Stimulated activated CD8-positive, alpha-beta memory T cell treated with anti-CD3 and anti-CD28 coated beads, Interleukin-2, amount 100 ng/mL, for 48 hours (primary cell): ENCODE results near the gene LBHD2.

ENCODE experiments used
- DNase-seq, 2 donors: peaks; one replicate each; pipeline ENCODE4 v3.0.0-alpha.2; 2020; ENCODE audit warnings: low read depth in 2 of 2

The LBHD2 gene

DNA sequence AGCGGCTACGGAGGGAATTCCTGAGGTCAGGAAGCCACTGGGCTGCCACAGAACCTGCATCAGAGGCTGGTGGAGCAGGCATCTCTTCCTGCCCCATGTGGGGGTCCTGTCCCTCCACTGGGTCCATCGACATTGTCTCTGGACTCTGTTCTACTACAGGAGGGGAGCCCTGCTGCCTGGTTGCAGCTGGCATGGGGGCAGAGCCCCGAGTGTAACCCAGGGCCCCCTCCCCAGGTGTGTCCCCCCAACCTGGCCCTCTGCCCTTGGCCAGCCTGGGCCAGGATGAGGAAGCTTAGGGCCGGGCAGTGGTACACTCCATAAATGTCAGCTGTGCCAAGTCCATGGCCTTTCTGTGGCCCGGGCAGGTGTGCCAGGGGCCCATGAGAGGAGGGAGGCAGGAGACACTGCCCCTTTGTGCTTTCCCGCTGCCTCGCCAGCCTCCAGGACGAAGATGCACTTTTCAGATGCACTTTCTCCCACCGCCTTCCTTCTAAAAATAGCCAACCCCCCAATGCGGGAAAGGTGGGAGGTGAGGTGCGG, 6.5 kb downstream of the LBHD2 start:
- no peak for DNase-seq

DNA sequence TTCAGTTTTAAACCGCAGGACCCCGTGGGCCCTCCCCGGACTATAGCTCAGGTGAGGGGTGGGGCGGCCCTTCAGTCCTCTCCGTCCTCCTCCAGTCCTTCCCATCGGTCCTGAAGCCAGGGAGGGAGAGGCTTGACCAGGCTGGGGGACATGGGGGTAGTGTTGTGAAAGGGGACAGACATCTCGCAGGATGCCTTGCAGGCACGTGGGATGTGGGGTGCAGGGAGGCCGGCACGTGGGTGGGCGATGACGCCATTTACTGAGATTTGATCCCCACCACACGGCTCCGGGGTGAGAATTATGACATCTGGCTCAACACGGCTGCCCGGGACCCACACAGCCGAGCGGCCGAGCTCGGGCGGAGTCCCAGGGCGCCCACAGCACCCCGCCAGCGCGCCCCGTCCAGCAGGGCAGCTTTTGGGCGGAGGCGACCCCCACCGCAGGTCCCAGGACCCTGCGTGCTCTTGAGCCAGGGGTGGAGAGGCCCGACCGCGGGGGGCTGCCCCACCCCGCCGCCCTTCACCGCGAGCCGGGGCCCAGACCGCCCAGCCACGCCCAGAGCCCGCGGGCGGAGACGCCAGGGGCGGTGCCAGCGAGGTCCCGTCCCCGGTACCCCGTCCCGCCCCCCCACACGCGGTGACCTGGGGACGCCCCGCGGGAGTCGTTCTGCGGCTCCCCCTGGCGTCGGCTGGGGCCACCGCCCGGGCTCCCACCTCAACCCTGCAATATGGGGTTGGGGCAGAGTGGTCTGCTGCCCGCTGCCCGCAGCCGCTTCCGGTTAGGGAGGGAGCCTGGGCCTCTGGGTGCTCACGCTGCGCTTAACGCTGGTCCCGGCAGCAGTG, 7.3 kb downstream of the LBHD2 start:
- peak; percentile 67 to 69 for DNase-seq

DNA sequence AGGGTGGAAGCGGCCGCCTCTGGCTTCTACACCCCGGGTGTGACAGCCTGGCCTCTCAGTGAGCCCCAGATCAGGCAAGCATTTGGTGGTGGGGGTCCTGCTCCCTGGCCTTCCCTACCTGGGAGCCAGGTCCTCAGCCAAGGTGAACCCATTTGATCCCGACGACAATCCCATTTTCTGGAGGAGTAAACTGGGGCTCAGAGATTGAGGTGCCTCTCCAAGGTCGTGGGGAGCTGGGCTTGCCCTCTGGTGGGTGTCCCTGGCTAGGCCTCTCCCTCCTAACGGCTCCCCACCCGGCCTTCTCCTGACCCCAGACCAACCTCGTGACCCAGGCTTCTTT, 7.8 kb downstream of the LBHD2 start:
- DNase-seq = no peak

DNA sequence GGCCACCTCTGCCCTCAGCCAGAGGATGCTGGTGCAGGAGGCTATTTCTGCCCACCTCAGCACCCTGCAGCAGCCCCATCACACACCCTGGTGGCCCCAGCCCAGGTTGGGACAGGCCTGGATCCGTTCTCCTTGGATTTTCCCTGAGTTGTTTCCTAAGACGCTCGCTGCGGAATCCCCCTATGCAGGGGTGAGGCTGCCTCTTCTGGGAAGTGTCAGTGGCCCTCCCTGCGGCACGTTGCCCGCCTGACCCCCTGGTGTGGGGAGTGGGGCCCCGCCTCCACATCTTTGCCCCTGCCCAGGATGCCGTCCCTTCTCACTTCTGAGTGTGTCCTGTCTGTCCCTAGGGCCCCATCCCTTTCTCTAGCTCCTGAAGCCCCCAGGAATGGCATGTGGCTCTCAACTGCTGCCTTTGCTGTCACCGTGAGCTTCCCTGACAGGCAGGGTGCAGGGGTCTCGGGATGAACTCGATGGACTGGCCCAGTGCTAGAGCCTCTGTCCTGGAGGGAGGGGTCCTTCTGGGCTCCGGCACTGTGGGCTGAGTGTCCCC, 9.9 kb downstream of the LBHD2 start:
- no peak for DNase-seq

DNA sequence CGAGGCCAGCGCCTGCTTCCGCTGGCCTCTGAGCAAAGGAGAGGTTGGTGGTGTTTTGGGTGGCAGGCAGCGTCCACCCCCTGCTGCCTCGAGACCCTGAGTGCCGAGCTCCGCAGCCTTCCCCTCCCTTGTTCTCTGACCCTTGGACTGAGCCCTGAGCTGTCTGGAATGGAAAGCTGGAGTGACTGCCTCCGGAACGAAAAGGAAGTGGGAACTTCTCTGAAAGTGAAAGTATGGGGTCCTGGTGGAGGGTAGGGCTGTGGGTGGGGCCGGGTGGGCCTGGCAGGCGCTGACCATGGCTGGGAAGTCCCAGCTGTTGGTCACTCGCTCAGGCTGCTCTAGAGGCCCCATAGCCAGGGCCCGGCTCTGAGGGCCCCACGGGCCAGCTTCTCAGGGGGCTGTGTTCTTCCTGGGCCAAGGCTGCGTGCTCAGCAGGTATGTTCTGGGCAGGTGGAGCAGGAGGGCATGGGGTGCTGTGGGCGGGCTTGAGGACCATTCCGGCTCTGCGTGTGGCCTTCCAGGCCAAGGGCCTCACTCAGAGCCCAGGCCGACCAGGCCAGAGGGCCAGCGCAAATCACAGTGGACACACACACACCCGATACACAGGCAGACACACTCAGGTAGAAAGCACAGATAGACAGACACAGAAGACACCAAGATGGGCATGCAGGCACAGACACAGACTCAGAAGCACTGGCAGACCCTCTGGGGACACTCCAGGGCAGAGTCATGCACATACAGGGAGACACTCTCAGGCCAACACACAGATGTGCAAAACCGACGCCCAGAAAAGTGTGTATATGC, 10.6 kb downstream of the LBHD2 start, which contains the start of gene EXOC3L4:
EXOC3L4 (plus strand) TSS at position 320 of the 804 bp plus-strand sequence. CDS start 5,495 bp downstream, outside the sequence.
- DNase-seq = no peak

DNA sequence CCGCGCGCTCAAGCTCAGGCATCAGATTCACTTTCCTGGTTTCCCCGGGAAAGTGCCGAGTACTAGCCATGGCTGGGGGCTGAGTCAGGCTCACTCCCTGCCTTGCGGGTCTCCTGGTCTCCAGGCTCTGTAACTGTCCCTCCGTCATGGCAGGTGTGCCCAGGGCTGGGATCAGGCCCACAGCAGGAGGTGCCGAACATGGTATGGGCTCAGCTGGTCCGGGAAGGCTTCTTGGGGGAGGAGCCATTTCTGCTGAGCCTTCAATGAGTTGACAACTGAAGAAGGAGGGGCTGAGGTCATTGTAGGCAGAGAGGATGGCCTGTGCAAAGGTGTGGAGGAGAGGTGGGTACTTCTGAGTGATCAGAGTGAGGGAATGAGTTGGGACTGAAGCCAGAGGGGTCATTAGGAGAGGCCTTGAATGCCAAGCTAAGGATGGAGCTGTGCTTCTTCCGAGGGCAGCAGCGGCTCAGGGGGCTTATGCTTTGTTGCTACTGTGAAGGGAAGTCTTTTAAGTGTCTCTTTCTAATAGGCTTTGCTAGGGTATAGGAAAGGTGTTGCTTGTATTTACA, 11.3 kb downstream of the LBHD2 start:
- DNase-seq = no peak

DNA sequence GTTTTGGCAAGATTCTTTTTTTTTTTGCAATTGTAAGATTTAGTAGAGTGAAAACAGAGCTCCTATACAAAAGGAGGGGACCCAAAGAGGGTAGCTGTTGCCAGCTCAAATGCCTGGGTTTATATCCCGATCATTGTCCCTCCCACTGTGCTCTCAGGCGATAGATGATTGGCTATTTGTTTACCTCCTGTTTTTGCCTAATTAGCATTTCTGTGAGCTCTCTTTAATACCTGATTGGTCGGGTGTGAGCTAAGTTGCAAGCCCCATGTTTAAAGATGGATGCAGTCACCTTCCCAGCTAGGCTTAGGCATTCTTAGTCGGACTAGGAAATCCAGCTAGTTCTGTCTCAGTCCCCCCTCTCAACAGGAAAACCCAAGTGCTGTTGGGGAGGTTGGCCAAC, 12.4 kb downstream of the LBHD2 start:
- DNase-seq = no peak

DNA sequence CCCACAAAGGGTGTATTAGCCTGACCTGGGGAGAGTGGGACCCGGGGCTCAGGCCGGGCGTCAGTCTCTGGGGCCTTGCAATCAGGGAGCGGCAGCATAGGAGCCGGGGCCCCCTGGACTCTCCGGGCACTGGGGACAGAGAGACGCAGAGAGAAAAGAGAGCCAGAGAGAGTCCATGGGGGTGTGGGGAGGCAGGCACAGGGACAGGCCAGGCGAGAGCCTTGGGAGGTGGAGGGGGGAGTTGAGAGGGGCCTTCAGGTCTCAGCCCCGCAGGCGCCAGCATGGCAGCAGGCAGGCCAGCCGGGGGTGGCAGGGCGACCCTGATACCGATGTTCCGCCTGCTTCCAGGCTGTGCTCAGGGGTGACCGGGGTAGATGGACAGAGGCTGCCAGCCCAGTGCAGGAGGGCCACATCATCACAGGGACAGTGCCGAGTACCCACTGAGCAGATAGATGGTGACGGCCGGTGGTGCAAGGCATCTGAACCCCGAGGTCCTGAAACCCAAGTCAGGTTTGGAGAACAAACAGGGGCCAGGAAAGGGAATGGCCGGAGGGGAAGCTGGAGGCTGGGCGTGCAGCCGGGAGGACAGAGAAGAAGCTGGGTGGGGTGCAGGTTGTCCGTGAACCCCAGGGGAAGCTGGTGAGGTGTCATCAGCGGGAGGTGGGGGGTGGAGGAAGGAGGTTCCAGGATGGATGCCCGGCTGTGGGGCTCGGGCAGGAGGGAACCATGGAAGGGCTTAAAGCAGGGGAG, 13.4 kb downstream of the LBHD2 start:
- no peak for DNase-seq

DNA sequence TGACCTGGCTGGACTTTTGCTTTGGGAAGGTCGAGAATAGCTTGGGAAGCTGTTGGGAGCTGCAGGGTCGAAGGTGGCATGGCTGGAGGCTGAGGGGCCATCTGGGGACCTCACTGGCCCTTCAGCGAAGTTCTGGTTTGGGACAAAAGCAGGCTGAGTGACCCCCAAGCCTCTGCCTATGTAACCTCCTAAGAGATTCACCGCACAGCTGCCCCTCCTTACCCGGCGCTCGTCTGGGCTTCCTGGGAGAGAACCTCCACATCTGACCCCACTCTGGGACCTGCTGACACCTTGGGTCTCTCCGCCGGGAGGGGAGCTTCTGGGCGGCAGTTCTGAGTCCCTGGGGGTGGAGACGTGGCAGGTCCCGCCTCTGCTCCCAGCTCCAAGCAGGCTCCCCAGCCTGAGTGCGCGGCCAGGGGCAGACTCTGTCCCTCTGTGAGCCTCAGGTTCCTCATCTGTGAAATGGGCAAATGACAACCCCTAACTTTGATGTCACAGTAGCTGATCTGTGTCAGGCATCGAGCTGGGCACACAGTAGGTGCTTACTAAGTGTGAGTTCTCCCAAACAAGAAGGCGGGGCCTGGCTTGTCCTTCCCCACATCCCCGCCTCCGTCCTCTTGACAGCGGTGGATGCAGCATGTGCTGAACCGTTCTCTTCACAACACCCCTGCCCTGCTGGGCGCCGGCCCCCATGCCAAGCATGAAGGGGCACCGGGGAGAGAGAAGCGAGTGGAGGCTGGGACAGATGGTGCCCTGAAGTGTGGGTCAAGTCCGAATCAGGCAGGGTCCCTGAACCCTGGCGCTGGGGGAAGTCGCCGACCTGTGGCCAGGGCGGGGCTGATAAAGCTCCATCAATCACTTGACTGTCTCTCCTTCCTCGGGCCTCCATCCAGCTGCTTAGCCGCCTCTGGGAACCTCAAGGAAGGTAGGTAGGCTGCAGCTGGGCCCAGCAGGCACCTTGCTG, 14.3 kb downstream of the LBHD2 start:
- DNase-seq = no peak

DNA sequence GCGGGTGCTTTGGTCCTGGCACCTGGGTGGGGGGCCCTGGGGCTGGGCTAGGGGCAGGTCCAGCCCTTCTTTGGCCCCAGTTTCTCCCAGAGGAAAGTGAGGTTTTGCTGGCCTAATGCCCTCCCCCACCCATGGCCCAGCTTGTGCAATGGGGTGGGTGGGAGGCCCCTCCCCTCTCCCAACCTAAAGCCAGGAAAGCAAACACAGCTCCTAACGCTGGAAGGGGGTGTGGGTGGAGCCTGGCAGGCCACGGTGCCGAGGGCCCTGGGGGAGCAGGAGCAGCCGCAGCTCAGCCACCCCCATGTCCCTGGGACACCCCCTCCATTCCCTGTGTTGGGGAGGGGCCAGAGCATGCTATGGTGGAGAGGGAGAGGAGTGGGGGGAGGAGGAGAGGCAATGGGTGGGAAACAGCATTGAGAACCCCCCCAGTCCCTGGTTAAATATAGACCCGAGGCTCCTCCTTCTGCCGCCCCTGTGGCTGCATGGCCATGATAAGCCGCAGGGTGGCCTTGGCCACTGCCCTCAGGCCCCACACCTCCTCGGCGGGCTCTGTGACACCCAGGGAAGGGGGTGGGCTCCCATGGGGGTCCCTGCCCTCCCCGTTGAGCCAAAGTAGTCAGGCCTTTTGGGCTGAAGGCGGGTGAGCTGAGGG, 15.2 kb downstream of the LBHD2 start:
- DNase-seq = no peak

DNA sequence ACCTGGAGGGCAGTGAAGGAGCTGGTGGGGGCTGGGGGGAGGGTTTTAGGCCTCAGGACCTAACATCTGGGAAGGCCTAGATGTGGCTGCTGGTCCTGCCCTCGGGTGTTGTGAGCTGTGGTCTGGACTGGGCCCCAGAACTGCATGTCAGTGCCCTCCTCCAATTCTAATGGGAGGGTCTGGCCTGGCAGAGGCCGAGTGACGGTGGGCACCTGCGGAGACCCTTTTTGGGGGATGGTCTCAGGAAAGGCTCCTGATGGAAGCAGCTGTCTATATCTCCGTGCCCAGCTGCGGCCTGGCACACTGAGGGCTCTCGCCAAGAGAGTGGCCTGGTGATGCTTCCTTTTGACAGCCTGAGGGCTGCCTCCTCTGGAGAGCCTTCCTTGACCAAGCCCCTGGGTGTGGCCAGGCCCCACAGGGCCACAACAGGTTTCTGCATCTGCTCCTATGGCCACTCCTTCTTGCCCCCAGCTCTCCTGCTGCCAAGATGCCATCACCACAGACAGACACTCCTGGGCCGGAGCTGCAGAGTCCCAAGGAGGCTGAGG, 15.8 kb downstream of the LBHD2 start:
- no peak for DNase-seq

DNA sequence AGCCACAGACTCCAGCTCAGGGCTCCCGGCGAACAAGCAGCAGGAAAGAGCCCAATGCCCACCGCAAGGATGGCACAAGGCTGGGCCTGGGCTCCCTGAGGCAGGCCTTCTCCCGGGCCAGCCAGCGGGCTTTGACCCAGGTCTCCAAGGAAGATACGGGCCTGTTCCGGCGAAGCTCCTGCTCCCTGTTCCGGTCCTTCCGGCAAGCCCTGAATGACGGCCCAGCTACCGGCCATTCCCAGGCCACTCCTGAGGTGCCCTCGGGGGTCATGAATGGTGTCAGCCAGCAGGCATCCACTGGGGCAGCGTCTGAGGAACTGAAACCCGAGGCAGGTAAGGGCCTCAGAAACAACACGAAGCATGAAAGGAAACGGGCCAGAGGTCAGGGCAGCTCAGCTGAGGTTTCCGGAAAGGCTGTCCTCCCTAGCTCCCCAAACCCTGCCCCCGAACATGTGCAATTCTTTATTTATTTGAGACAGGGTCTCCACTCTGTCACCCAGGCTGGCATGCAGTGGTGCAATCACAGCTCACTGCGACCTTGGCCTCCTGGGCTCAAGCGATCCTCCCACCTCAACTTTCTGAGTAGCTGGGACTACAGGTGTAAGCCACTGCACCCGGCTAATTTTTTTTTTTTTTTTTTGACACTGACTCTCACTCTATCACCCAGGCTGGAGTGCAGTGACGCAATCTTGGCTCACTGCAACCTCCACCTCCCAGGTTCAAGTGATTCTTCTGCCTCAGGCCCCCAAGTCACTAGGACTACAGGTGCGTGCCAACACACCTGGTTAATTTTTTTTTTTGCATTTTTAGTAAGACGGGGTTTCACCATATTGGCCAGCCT, 16.5 kb downstream of the LBHD2 start:
- no peak for DNase-seq

DNA sequence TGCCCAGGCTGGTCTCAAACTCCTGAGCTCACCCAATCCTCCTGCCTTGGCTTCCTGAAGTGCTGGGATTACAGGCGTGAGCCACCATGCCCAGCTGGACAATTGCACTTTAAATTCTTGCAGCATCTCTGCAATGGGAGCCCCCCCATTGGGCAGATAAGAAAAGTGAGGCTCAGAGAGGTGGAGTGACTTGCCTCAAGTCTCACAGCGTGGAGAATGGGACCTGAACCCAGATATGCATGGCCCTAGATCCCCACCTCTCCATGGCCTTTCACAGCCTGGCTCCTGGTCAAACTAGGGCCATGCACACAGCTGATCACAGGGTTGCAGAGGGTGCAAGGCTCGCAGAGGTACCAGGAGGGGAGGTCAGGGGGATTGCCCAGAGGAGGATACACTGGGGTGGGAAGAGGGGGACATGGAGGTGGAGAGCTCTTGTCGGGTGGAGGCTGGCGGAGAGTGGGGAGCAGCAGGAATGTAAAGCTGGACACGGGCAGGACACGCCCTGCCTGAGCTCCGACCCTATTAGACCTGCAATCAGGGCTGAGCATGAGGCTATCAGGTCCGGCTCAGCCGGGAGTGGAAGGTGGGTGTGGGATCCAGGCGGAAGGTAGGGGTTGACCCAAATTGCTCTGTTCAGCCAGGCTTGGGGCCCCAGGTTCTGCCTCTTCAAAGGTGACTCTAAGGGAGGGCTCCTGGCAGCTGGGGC, 17.4 kb downstream of the LBHD2 start:
- DNase-seq = no peak

DNA sequence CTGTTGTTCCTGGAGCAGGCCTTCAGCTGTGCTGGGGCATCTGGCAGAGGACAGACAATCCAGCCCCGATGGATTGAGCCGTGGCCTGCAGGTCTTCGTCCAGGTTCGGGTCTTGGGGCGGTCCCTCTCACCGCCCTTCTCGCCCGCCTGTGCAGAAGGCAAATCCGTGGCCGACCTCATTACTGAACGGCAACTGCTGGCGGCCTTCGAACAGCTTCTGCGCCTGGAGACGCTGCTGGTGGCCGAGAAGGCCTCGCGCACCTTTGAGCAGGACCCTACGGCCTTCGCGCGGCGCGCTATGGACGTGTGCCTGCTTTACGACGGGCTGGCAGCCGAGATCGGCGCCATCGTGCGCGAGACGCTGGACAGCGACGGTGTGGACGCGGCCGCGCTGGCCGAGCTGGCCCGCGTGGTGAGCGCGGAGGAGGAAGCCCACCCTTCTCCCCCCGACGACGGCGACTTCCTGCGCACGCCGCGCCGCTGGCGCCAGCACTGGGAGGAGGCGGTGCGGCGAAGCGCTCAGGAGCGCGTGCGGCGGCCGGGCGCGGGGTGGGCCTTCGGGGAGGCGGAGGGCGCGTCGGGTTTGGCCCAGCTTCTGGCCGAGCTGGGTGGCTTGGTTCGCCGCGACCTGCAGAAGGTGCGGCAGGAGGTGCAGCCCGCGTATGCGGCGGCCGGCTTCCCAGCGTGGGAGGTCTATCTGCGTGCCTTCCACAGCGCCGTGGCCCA, 18.1 kb downstream of the LBHD2 start:
- DNase-seq = no peak

DNA sequence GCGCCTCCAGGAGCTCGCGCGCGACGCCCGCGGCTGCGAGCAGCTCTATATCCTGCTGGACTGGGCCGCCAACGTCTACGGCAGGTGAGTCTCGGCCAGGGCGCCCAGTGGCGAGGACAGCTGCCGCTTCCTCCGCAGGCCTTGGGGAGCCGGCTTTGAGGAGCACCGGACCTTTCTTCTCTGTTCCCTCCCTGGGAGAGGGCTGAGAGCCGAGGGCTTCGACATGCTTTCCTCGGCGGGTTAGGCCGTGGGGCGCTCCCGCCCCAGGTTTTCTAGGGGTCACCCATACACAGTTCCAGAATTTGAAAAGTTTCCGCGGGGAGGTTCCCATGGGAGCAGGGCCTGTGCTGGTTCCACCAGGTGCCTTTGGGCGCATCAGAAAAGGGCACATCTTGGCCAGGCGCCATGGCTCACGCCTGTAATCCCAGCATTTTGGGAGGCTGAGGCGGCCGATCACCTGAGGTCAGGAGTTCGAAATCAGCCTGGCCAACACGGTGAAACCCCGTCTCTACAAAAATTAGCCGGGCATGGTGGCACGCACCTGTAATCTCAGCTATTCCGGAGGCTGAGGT, 18.8 kb downstream of the LBHD2 start:
- DNase-seq = no peak

DNA sequence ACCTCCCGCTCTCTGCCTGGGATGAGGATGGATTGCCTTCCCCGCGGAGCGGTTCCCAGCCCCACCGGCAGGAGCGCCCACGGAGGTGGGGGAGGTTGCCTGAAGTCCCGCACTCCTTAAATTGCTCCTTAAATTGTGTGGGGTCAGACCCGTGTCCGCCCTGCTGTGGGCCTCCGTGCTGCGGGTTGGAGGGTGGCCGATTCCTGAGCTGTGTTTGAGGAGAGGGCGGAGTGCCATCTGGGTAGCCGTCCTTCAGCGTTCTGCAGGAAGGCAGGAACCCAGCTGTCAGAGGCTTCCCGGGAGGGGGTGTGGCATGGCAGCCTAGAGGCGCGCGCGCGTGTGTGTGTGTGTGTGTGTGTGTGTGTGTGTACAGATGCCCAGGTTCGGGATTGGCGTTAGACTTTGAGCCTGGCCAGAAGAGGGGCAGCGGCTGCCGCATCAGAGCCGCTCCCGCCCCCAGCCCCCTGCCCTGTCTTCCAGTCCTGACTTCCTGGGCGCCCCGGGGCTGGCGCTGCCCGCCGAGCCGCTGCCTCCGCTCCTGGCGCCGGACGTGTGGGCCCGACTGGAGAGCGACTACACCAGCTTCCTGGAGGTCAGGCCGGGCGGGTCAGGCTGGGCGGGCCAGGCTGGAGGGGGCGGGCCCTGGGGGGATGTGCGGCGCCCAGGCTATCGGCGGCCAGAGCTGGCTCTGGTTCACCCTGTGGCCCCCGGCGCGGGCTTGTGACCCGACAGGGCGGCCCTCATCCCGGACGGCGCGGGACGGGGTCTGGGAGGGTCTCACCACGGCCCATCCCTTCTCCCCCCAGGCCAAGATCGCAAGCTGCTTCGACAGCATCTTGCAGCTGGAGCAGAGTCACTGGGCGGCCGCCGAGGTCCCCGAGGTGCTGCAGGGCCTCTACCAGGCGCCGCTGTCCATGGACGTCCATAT, 19.7 kb downstream of the LBHD2 start:
- no peak for DNase-seq
